ENCODE results near the gene ZSCAN9. TPM values are rescaled to one million over a fixed set of nuclear protein-coding genes. Genes with fewer than 3 reads are reported as not detected.

The ZSCAN9 gene
- total RNA-seq, 1 experiment from 2014 or later, result 25.8 TPM

- H3K4me3 Mint-ChIP-seq (ENCODE audit: low read depth, unreplicated experiment), result no peak overlapping the region
- H3K27me3 Mint-ChIP-seq (ENCODE audit: unreplicated experiment), result no peaks in the 10 kb centered on the region
- H3K4me1 Mint-ChIP-seq (ENCODE audit: low read depth, unreplicated experiment), result peaks cover 10% of the 10 kb centered on the region
- TF ChIP-seq CTCF (IDR thresholded peaks at IDR 0.05; ENCODE audit: unreplicated experiment), result no peak
- H3K27ac Mint-ChIP-seq (ENCODE audit: unreplicated experiment), result no peak overlapping the region
- no TSS peak for BruUV-seq (replicated peaks)
- H3K9me3 Mint-ChIP-seq (ENCODE audit: low read depth, unreplicated experiment), result peaks cover 4% of the 10 kb centered on the region
- DNase-seq, result no peak
- peaks cover 16% of the 10 kb centered on the region for H3K36me3 Mint-ChIP-seq (ENCODE audit: insufficient read depth, unreplicated experiment)
- CTCF ChIA-PET, result interaction anchor here (1.3 to 2.4 kb wide), 2 partner anchors 13 to 102 kb away, joined by 3 to 22 read pairs; partner anchors contain the start of gene ZSCAN26
- intact Hi-C loops (cut with micrococcal nuclease; ENCODE audit: unreplicated experiment), result loop anchor here (10.0 kb wide), 1 partner anchor 331 kb away; a partner anchor contains a TSS
Observed at GRCh38 chr6:28254121-28254519, 29.0 kb downstream of the ZSCAN9 start.

DNA sequence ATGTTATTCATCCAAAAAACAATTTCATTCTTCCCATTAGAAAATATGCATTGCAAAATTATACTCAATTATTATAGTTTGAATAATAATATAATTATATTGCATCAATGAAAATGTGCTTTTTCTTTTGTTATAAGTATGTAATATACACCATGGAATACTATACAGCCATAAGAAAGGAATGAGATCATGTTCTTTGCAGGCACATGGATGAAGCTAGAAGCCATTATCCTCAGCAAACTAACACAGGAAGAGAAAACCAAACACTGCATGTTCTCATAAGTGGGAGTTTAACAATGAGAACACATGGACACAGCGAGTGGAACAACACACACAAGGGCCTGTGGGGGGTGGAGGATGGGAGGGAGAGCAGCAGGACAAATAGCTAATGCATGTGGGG, 32.0 kb downstream of the ZSCAN9 start:
- DNase-seq, result no peak
- intact Hi-C loops (cut with micrococcal nuclease; ENCODE audit: unreplicated experiment), result loop anchor here (10.0 kb wide), 1 partner anchor 328 kb away; a partner anchor contains a TSS
- TF ChIP-seq CTCF (IDR thresholded peaks at IDR 0.05; ENCODE audit: unreplicated experiment), result no peak
- H3K9me3 Mint-ChIP-seq (ENCODE audit: low read depth, unreplicated experiment), result peaks cover 4% of the 10 kb centered on the region
- no TSS peak for BruUV-seq (replicated peaks)
- no peak overlapping the region for H3K27ac Mint-ChIP-seq (ENCODE audit: unreplicated experiment)
- peaks cover 10% of the 10 kb centered on the region for H3K4me1 Mint-ChIP-seq (ENCODE audit: low read depth, unreplicated experiment)
- CTCF ChIA-PET, result no interaction called here
- peaks cover 2% of the 10 kb centered on the region for H3K36me3 Mint-ChIP-seq (ENCODE audit: insufficient read depth, unreplicated experiment)
- peaks cover 29% of the 10 kb centered on the region for H3K27me3 Mint-ChIP-seq (ENCODE audit: unreplicated experiment)
- no peak overlapping the region for H3K4me3 Mint-ChIP-seq (ENCODE audit: low read depth, unreplicated experiment)

DNA sequence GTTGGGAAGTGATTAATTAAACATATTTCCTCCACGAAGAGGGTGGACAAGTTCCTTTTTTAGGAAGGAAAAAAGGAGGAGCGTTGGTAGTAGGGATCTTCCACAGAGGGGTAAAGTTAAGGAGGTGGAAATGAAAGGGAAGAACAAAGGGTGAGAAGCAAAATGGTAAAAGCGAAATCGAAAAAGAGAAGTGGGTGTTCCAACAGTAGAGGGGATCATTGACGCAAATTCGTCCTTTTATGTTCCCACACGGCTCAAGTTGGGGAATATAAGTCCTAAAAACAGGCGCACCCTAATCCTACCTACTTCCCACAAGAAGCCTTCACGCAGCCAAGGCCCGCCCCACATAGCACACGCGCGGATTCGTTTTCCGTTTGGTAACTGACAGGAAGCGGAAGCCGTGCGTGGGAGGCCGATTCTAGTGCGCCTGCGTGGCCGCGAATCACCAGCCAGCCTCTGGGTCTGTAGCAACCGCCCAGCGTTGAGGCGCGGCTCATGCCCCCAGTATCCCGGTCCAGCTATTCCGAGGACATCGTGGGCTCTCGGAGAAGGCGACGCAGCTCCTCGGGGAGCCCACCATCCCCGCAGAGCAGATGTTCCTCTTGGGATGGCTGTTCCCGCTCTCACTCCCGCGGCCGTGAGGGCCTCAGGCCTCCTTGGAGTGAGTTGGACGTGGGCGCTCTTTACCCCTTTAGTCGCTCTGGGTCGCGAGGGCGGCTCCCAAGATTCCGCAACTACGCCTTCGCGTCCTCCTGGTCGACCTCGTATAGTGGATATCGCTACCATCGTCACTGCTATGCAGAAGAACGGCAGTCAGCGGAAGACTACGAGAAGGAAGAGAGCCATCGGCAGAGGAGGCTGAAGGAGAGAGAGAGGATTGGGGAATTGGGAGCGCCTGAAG, 34.1 kb downstream of the ZSCAN9 start, which contains the start of gene NKAPL:
TSS of gene NKAPL (plus strand) at position 421 of the 901 bp plus-strand sequence. CDS start at position 496, 75 bp downstream.
- H3K27ac Mint-ChIP-seq (ENCODE audit: unreplicated experiment), result no peak within 1 kb of the TSS
- no peak for TF ChIP-seq CTCF (IDR thresholded peaks at IDR 0.05; ENCODE audit: unreplicated experiment)
- no peak within 1 kb of the TSS for H3K4me3 Mint-ChIP-seq (ENCODE audit: low read depth, unreplicated experiment)
- intact Hi-C loops (cut with micrococcal nuclease; ENCODE audit: unreplicated experiment), result loop anchor here (10.0 kb wide), 1 partner anchor 326 kb away; a partner anchor contains a TSS
- no peaks in the 10 kb centered on the region for H3K4me1 Mint-ChIP-seq (ENCODE audit: low read depth, unreplicated experiment)
- BruUV-seq (replicated peaks), result no TSS peak
- no peaks in the 10 kb centered on the region for H3K36me3 Mint-ChIP-seq (ENCODE audit: insufficient read depth, unreplicated experiment)
- CTCF ChIA-PET, result no interaction called here
- DNase-seq, result no peak
- H3K9me3 Mint-ChIP-seq (ENCODE audit: low read depth, unreplicated experiment), result no peaks in the 10 kb centered on the region
- peaks cover 30% of the 10 kb centered on the region for H3K27me3 Mint-ChIP-seq (ENCODE audit: unreplicated experiment)

GRCh38 chr6:28263922-28264321, 38.8 kb downstream of the ZSCAN9 start:
- H3K4me3 Mint-ChIP-seq (ENCODE audit: low read depth, unreplicated experiment), result no peak overlapping the region
- no peak for TF ChIP-seq CTCF (IDR thresholded peaks at IDR 0.05; ENCODE audit: unreplicated experiment)
- no peak overlapping the region for H3K27ac Mint-ChIP-seq (ENCODE audit: unreplicated experiment)
- H3K9me3 Mint-ChIP-seq (ENCODE audit: low read depth, unreplicated experiment), result no peaks in the 10 kb centered on the region
- intact Hi-C loops (cut with micrococcal nuclease; ENCODE audit: unreplicated experiment), result no loop called here
- no TSS peak for BruUV-seq (replicated peaks)
- no peak for DNase-seq
- H3K4me1 Mint-ChIP-seq (ENCODE audit: low read depth, unreplicated experiment), result no peaks in the 10 kb centered on the region
- H3K27me3 Mint-ChIP-seq (ENCODE audit: unreplicated experiment), result peaks cover 30% of the 10 kb centered on the region
- H3K36me3 Mint-ChIP-seq (ENCODE audit: insufficient read depth, unreplicated experiment), result no peaks in the 10 kb centered on the region
- CTCF ChIA-PET, result no interaction called here
